Pancreas (tissue), 10 donors: ENCODE results near the gene TENM4. TPM values are rescaled to one million over a fixed set of nuclear protein-coding genes. Genes with fewer than 3 reads are reported as not detected.

ENCODE experiments used
- ATAC-seq, 4 donors: fragments of 200-7000 bp; cut with Tn5 transposase; one replicate each; pipeline versions ENCODE4 v1.8.0 to v1.9.1; 2020; ENCODE audit warnings: mild to moderate bottlenecking in 4 of 4, moderate library complexity in 4 of 4
- DNase-seq, 6 donors: peaks; one replicate each; pipeline ENCODE4 v3.0.0-alpha.2; 2020
- FAIRE-seq: peaks from 2 replicates; lab custom pipeline; 2012; peaks lifted over from hg19 to GRCh38; lab: Jason Lieb, UNC
- H3K27ac ChIP-seq, 4 donors: fragments of 200-600 bp; sonication (generic); 1 replicate in 3 of 4; 2 replicates in 1 of 4; pipeline versions ENCODE4 v1.5.0 to v1.8.0; 2020
- H3K27me3 ChIP-seq, 4 donors: fragments of 200-600 bp; one replicate each; pipeline ENCODE4 v1.8.0; 2021
- H3K36me3 ChIP-seq, 3 donors: fragments of 200-600 bp; sonication (generic) in 1 of 3; one replicate each; pipeline versions ENCODE4 v1.5.0 to v1.8.0; 2020 to 2021
- H3K4me1 ChIP-seq, 3 donors: fragments of 200-600 bp; one replicate each; pipeline ENCODE4 v1.8.0; 2021
- H3K4me3 ChIP-seq, 4 donors: fragments of 200-600 bp; sonication (generic) in 2 of 4; one replicate each; pipeline versions ENCODE4 v1.5.0 to v1.8.0; 2020 to 2021
- H3K9me3 ChIP-seq, 4 donors: fragments of 200-600 bp; one replicate each; pipeline ENCODE4 v1.8.0; 2021
- whole genome bisulfite sequencing, 2 donors: extraction: QIAGEN DNeasy Blood & Tissue Kit; methylation state at CpG; one replicate each; pipeline ENCODE4 v1.1.7; 2013; 5-methylcytosine and 5-hydroxymethylcytosine counted together
- intact Hi-C, 3 donors: fragments of 100-400 bp; cut with DNase I; formaldehyde crosslinking; loops; one replicate each; pipeline versions ENCODE4 v1.11.1 to v1.14.2; 2022
- polyA plus RNA-seq, 2 donors: library from polyadenylated mRNA; stranded (reverse); fragments of 200-250 nt; gene quantifications; one replicate each; pipeline ENCODE4 v1.2.3, GENCODE V29; 2013
- total RNA-seq, 6 donors: library from RNA; stranded (reverse); fragmentation: NEBNext Ultra II Directional in 4 of 6; extraction: Animal tissue kit (Norgen Biotek cat#: 25700) in 4 of 6; gene quantifications; one replicate each; pipeline versions ENCODE4 v1.2.1 to v1.2.4, GENCODE V29; 2021 to 2023
- TF ChIP-seq, protein P1 (sequence below), 4 donors: fragments of 200-600 bp; sonication (generic) in 3 of 4; IDR thresholded peaks; one replicate each; pipeline versions ENCODE4 v1.5.0 to v1.8.0; 2021; ENCODE audit warnings: antibody characterized with exemption in 4 of 4
- donor health status: healthy with polysubstance abuse.
- donor health status: DM: no; HTN: no; CAD: no; lungs with moderate emphysema.
- donor health status: DM: no; HTN: no; CAD: no.
- donor health status: control.
- donor health status: control.
- donor health status: Bipolar disorder and iron deficiency.
- donor health status: DM: yes; HTN: yes; CAD: no.
- donor health status: DM: no; HTN: no; CAD: no.
- donor health status: DM: no; HTN: no; CAD: no.
- donor health status: DM: yes; HTN: yes; CAD: no.

Gene TENM4
- total and polyA plus RNA-seq, 8 donors: 0.37 to 6.8 (median 1.3) TPM

DNA sequence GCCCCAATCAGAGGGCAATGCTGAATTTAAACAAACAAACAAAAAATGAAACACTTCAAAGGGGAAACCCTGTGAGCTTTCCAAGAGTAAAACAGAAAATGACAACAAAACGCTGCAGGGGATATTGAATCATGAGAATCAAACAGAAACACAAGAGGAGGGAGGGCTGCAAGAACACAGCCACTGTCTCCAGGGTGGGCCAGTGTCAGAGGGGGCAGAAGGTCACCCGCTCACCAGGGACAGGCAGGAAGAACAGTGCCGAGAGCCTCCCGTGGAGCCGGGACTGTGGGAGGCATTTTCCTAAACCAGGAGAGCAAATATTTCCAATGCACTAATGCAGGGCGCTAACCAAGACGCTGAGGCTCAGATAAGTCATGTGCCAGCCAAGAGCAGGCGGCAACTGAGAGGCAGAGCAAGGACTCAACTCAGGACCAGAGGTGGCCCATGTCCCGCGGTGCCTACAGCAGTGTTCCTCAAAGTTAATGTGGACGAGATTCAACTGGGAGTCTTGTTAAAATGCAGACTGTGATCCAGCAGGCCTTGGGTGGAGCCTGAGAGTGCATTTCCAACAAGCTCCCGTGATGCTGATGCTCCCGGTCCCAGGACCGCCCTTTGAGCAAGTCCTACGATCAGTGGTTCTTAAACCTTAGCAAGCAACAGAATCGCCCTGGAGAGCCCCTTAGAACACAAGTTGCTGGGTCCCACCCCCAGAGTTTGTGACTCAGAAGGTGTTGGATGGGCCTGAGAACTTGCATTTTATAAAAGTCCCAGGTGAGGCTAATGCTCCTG, 197.2 kb downstream of the TENM4 start:
- FAIRE-seq (no peak), ATAC-seq (no peak), DNase-seq (no peak)
- TF ChIP-seq, protein P1, sequence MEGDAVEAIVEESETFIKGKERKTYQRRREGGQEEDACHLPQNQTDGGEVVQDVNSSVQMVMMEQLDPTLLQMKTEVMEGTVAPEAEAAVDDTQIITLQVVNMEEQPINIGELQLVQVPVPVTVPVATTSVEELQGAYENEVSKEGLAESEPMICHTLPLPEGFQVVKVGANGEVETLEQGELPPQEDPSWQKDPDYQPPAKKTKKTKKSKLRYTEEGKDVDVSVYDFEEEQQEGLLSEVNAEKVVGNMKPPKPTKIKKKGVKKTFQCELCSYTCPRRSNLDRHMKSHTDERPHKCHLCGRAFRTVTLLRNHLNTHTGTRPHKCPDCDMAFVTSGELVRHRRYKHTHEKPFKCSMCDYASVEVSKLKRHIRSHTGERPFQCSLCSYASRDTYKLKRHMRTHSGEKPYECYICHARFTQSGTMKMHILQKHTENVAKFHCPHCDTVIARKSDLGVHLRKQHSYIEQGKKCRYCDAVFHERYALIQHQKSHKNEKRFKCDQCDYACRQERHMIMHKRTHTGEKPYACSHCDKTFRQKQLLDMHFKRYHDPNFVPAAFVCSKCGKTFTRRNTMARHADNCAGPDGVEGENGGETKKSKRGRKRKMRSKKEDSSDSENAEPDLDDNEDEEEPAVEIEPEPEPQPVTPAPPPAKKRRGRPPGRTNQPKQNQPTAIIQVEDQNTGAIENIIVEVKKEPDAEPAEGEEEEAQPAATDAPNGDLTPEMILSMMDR (IDR thresholded peaks at IDR 0.05): no peak
- 74 to 76% methylated on average over 16 of the region's 16 CpGs for WGBS, 2 donors
- Histone ChIP-seq H3K27ac (no peak overlapping the region), H3K4me3 (no peak overlapping the region), H3K36me3 (no peaks in the 10 kb centered on the region), H3K27me3 (no peaks in the 10 kb centered on the region), H3K9me3 (no peaks in the 10 kb centered on the region), H3K4me1 (no peaks in the 10 kb centered on the region)
- intact Hi-C loops: no loop called here

DNA sequence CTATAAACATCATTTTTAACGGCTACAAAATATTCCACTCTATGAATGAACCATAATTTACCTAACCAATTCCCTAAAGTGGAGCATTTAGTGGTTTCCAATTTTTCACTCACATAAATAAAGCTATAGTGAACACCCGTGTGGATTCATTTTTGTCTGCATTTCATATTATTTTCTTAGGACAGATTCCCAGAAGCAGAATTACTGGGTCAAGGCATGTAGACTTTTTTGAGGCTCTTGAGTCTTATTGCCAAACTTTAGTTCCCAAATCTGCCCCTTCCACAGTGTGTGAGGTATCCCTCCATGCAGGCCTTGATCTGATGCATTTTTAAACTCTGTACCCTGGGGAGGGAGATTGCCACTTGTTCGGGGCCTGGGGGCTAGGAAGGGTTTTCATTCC, 198.2 kb downstream of the TENM4 start:
- ATAC-seq: no peak
- TF ChIP-seq, protein P1 (IDR thresholded peaks at IDR 0.05): no peak
- no peak overlapping the region for H3K27ac ChIP-seq
- no peak overlapping the region for H3K4me3 ChIP-seq
- H3K9me3 ChIP-seq: no peaks in the 10 kb centered on the region
- 80 to 90% methylated on average over 3 of the region's 3 CpGs for WGBS, 2 donors
- FAIRE-seq: no peak
- intact Hi-C loops: no loop called here
- peaks cover 0 to 3% (median 0%) of the 10 kb centered on the region in 3 donors for H3K4me1 ChIP-seq
- H3K36me3 ChIP-seq: no peaks in the 10 kb centered on the region
- H3K27me3 ChIP-seq: no peaks in the 10 kb centered on the region
- no peak for DNase-seq

DNA sequence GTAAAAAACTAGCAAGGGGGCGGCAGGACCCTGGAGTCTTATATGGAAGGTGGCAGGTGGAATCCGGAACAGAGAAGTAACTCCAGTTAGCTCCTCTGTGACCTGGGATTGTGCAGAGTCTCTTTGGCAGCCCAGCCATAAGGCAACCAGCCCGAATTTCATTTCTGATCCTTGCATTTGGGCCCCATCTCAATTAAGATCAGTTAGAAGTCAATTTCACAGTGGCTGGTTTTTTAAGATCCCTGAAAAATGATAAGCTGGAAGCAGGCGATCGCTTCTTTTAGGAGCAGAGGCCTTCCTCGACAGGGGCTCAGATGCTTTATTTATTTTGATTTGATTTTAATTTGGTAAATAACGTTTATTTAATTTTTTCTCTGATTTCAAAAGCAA, 199.0 kb downstream of the TENM4 start:
- TF ChIP-seq, protein P1 (IDR thresholded peaks at IDR 0.05): no peak
- 71 to 79% methylated on average over 7 of the region's 7 CpGs for WGBS, 2 donors
- H3K4me1 ChIP-seq: peaks cover 0 to 3% (median 0%) of the 10 kb centered on the region in 3 donors
- intact Hi-C loops: no loop called here
- ATAC-seq: no peak
- H3K9me3 ChIP-seq: no peaks in the 10 kb centered on the region
- no peaks in the 10 kb centered on the region for H3K36me3 ChIP-seq
- no peaks in the 10 kb centered on the region for H3K27me3 ChIP-seq
- H3K27ac ChIP-seq: no peak overlapping the region
- H3K4me3 ChIP-seq: no peak overlapping the region
- DNase-seq: no peak
- FAIRE-seq: no peak

DNA sequence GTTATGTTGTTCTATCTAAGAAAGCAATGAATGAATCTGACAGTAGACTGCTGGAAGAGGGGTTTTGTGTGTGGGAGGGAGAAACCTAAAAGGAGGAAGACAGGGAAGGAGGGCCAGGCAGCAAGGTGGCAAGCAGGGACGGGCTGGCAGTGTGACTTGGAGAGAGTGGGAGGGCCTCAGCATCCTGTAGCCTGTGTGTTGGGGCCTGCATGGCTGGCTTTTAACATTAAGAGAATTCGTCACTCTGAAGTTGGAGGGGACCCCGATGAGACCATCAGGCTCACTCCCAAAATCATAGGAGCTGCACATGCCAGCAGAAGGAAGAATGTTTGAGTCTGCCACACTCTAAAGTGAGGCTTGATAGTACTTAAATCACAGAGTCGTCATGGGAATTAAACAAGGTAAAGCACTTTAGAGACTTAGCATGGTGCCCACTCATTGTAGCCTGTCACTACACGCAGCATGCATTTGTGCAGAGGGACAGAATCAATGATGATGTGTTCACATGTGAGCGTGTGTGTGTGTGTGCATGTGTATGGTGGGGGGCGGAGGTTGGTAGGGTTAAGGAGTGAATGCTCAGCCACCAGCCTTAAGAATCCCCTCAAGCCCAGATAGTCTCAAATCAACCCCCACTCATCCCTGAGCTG, 199.5 kb downstream of the TENM4 start:
- no peak overlapping the region for H3K27ac ChIP-seq
- no peaks in the 10 kb centered on the region for H3K27me3 ChIP-seq
- FAIRE-seq (no peak), ATAC-seq (no peak), DNase-seq (no peak)
- H3K36me3 ChIP-seq: no peaks in the 10 kb centered on the region
- H3K4me3 ChIP-seq: no peak overlapping the region
- TF ChIP-seq, protein P1 (IDR thresholded peaks at IDR 0.05): no peak
- peaks cover 0 to 3% (median 0%) of the 10 kb centered on the region in 3 donors for H3K4me1 ChIP-seq
- 84 to 89% methylated on average over 7 of the region's 7 CpGs for WGBS, 2 donors
- intact Hi-C loops: no loop called here
- no peaks in the 10 kb centered on the region for H3K9me3 ChIP-seq

DNA sequence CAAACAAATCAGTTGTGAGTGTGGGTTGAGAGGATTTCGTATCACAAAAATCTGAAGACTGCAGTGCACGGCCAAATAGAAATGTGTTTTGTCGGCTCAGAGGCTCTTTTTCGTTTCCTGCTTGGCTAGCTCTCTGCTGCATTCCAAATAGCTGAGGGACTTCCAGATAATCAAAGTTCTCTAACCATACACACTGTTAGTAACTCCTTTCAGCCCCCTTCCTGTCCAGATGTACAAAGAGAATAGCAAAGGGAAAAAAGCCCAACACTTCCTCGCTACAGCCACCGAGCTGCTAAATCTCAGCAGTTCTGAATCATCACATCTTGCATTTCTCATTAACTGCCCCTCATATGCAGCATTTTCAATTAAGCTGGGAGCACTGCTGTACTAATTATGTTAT, 203.1 kb downstream of the TENM4 start:
- Histone ChIP-seq H3K36me3 (no peaks in the 10 kb centered on the region), H3K4me3 (no peak overlapping the region), H3K4me1 (peaks cover 0 to 3% (median 0%) of the 10 kb centered on the region in 3 donors), H3K27ac (peak overlapping the region in 3 of 4 donors; percentile 4 to 58 (median 27)), H3K27me3 (no peaks in the 10 kb centered on the region), H3K9me3 (no peaks in the 10 kb centered on the region)
- 45 to 46% methylated on average over 6 of the region's 6 CpGs for WGBS, 2 donors
- FAIRE-seq: no peak
- TF ChIP-seq, protein P1 (IDR thresholded peaks at IDR 0.05): no peak
- intact Hi-C loops: no loop called here
- DNase-seq: no peak
- ATAC-seq: peak in 3 of 4 donors; percentile 73 to 78 (median 76)
